Measurements from ENCODE around the gene MRAP.

- TF ChIP-seq RAD21 (IDR thresholded peaks at IDR 0.05; ENCODE audit: low read depth): no peak
- TF ChIP-seq CTCF (IDR thresholded peaks at IDR 0.05 in 2 of 3, conservative IDR thresholded peaks at IDR 0.05 in 1 of 3; ENCODE audit: borderline replicate concordance in 1 of 3, insufficient read depth in 1 of 3, low read depth in 2 of 3, low read length in 2 of 3): no peak
- TF ChIP-seq EGR1 (IDR thresholded peaks at IDR 0.05; ENCODE audit: low read depth): no peak
- no peak for TF ChIP-seq ATF3 (IDR thresholded peaks at IDR 0.05)
- no peak for TF ChIP-seq SRF (IDR thresholded peaks at IDR 0.05; ENCODE audit: low read depth)
- no peak for TF ChIP-seq EZH2phosphoT487 (IDR thresholded peaks at IDR 0.05; ENCODE audit: borderline replicate concordance)
- TF ChIP-seq ZFX (IDR thresholded peaks at IDR 0.05): no peak
- TF ChIP-seq POLR2AphosphoS5 (IDR thresholded peaks at IDR 0.05; ENCODE audit: low read depth, low read length): no peak
- TF ChIP-seq CBX3 (IDR thresholded peaks at IDR 0.05; ENCODE audit: low read depth): no peak
- TF ChIP-seq SP1 (IDR thresholded peaks at IDR 0.05; ENCODE audit: low read depth): no peak
- no peak for TF ChIP-seq ZBTB33 (IDR thresholded peaks at IDR 0.05; ENCODE audit: extremely low read depth, insufficient replicate concordance, low read length)
- no peak for TF ChIP-seq POLR2A (IDR thresholded peaks at IDR 0.05; ENCODE audit: borderline replicate concordance, extremely low read depth, insufficient read depth, insufficient read length)
- no peak for TF ChIP-seq MAX (IDR thresholded peaks at IDR 0.05)
Observed at GRCh38 chr21:32322103-32322502, 23.4 kb downstream of the MRAP start.

Measured in HCT116 (cell line).